ENCODE results near the gene TBC1D8.
A peak's percentile ranks its signal among the peaks of the same experiment; 100 is the strongest.

The TBC1D8 gene

DNA sequence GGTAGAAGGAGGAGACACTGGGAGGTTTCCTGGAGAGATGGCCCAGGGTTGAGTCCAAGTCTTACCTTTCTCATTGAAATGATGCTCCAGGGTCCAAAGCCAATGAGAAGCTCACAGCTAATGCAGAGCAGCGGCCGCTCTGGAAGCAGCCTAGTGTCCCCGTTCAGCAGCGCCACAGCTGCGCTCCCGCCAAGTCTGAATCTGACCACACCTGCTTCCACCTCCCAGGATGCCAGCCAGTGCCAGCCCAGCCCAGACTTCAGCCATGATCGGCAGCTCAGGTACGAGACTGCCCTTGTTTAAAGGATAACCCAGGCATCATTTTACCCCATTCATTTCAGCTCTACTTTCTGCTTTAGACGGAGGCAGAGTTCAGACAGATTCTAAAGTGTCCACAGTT lies 161.0 kb downstream of the TBC1D8 start:
- no peak for DNase-seq (ENCODE audit: low read depth)
- no peak overlapping the region for H3K4me3 ChIP-seq (ENCODE audit: low read length)
- no peak for TF ChIP-seq CTCF (IDR thresholded peaks at IDR 0.05; ENCODE audit: insufficient read depth, low read depth, low read length, missing control alignments)

DNA sequence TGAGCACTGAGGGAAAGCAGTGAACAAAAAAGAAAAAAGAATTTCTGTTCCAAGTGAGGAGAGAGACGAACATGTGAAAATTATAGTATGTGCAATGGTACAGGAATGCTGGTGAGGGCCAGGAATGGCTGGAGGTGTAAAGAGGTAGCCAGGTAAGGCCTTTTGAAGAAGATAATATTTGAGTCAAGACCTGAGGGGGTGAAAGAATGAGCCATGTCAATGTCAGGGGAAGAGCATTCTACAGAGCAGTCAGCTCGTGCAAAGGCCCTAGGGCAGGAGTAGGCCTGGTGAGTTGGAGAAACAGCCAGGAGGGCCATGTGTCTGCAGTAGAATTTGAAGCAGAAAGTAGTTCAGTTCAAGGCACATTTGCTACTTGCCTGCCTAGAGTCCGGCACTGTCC lies 161.5 kb downstream of the TBC1D8 start:
- no peak for DNase-seq (ENCODE audit: low read depth)
- no peak for TF ChIP-seq CTCF (IDR thresholded peaks at IDR 0.05; ENCODE audit: insufficient read depth, low read depth, low read length, missing control alignments)
- no peak overlapping the region for H3K4me3 ChIP-seq (ENCODE audit: low read length)

GRCh38 chr2:100988630-100989417 lies 162.4 kb downstream of the TBC1D8 start:
- DNase-seq (ENCODE audit: low read depth), result no peak
- TF ChIP-seq CTCF (IDR thresholded peaks at IDR 0.05; ENCODE audit: insufficient read depth, low read depth, low read length, missing control alignments), result no peak
- no peak overlapping the region for H3K4me3 ChIP-seq (ENCODE audit: low read length)

GRCh38 chr2:100987974-100988373 lies 163.2 kb downstream of the TBC1D8 start:
- no peak for TF ChIP-seq CTCF (IDR thresholded peaks at IDR 0.05; ENCODE audit: insufficient read depth, low read depth, low read length, missing control alignments)

DNA sequence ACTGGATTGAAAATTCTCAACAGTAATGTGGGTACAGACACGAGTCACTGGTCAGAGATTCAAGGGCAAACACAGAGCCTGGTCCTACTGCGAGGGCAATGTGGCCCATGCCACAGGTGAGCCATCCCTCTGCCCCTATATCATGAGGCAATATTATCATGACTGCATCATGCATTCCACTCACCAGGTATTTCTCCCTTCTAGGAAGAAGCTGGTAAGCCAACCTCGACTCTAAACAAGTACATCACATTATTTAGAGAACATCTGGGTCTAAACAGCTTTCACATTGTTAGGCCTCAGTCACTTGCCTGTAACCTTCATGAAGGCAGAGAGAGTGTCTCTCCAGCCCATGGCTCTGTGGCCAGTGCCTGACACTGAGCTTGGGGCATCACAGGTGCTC lies 163.6 kb downstream of the TBC1D8 start:
- DNase-seq (ENCODE audit: low read depth), result no peak
- H3K4me3 ChIP-seq (ENCODE audit: low read length), result no peak overlapping the region
- TF ChIP-seq CTCF (IDR thresholded peaks at IDR 0.05; ENCODE audit: insufficient read depth, low read depth, low read length, missing control alignments), result no peak

More at GRCh38 chr2:100987974-100988373, 163.2 kb downstream of the TBC1D8 start:
- no peak for DNase-seq (ENCODE audit: low read depth)
- no peak overlapping the region for H3K4me3 ChIP-seq (ENCODE audit: low read length)

GRCh38 chr2:100986157-100986556 lies 165.0 kb downstream of the TBC1D8 start:
- TF ChIP-seq CTCF (IDR thresholded peaks at IDR 0.05; ENCODE audit: insufficient read depth, low read depth, low read length, missing control alignments), result no peak
- no peak overlapping the region for H3K4me3 ChIP-seq (ENCODE audit: low read length)
- DNase-seq (ENCODE audit: low read depth), result no peak

DNA sequence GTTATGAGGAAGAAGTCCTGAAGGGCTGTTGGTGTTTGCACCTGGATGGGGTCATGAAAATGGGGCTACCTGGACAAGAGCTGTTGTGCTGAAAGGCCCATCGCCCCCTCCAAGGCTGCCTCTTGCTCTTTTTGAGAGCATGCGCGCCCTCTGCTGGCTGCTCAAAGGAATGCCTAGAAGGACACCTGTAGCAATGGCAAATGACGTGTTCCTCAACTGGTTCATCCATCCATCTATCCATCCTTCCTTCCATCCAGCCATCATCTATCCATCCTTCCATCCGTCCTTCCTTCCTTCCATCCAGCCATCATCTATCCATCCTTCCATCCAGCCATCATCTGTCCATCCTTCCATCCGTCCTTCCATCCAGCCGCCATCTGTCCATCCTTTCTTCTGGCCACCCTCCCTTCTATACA lies 166.3 kb downstream of the TBC1D8 start:
- DNase-seq (ENCODE audit: low read depth), result peak; percentile 78
- TF ChIP-seq CTCF (IDR thresholded peaks at IDR 0.05; ENCODE audit: insufficient read depth, low read depth, low read length, missing control alignments), result peak; percentile 93
- H3K4me3 ChIP-seq (ENCODE audit: low read length), result no peak overlapping the region

All from epithelial cell of esophagus (primary cell).